Activated B cell treated with CpG ODN at 0.5 μM for 24 hours (primary cell): ENCODE results near the gene AVEN. TPM values are rescaled to one million over a fixed set of nuclear protein-coding genes. Genes with fewer than 3 reads are reported as not detected.
"Not testable (repeated sequence)": the region's sequence is repeated elsewhere in the genome, so short reads cannot be mapped to it uniquely, and the experiment has no call there.

Experiments used
- ATAC-seq: fragments of 200-7000 bp; cut with Tn5 transposase; one replicate; pipeline ENCODE4 v1.10.0; 2021; ENCODE audit warnings: low read depth, mild to moderate bottlenecking, moderate library complexity
- CTCF ChIA-PET: fragments of 350-600 bp; sonication (Branson Sonifier 250); formaldehyde crosslinking; loops from one replicate; lab custom pipeline; 2021; ENCODE audit warnings: antibody characterized with exemption; lab: Charles Lee
- POLR2A ChIA-PET: fragments of 350-600 bp; sonication (Branson Sonifier 250); formaldehyde crosslinking; loops from one replicate; lab custom pipeline; 2021; ENCODE audit warnings: antibody characterized with exemption; lab: Charles Lee
- DNase-seq: peaks from one replicate; pipeline ENCODE4 v3.0.0; 2022
- H3K27ac Mint-ChIP-seq: one replicate; pipeline ENCODE4 v1.8.0; 2020; ENCODE audit warnings: mixed read lengths
- H3K27me3 Mint-ChIP-seq: one replicate; pipeline ENCODE4 v1.8.0; 2021; ENCODE audit warnings: mixed read lengths
- H3K36me3 Mint-ChIP-seq: one replicate; pipeline ENCODE4 v1.8.0; 2021; ENCODE audit warnings: low read depth, mixed read lengths
- H3K4me1 Mint-ChIP-seq: one replicate; pipeline ENCODE4 v1.8.0; 2021; ENCODE audit warnings: mixed read lengths
- H3K4me3 Mint-ChIP-seq: one replicate; pipeline ENCODE4 v1.8.0; 2020; ENCODE audit warnings: mild to moderate bottlenecking, mixed read lengths
- H3K9me3 Mint-ChIP-seq: one replicate; pipeline ENCODE4 v1.8.0; 2020; ENCODE audit warnings: mixed read lengths
- intact Hi-C: fragments of 100-400 bp; cut with micrococcal nuclease; formaldehyde crosslinking; loops from one replicate; pipeline ENCODE4 v1.15.1; 2024
- total RNA-seq: library from RNA; stranded (reverse); gene quantifications from 2 replicates; pipeline ENCODE4 v1.2.3, GENCODE V29; 2022
- TF ChIP-seq, protein P1 (sequence below): fragments of 200-600 bp; IDR thresholded peaks from one replicate; pipeline ENCODE4 v1.8.0; 2022; ENCODE audit warnings: antibody characterized with exemption, mild to moderate bottlenecking

The AVEN gene
- total RNA-seq, 1 donor from 2014 or later, result 14.1 TPM

DNA sequence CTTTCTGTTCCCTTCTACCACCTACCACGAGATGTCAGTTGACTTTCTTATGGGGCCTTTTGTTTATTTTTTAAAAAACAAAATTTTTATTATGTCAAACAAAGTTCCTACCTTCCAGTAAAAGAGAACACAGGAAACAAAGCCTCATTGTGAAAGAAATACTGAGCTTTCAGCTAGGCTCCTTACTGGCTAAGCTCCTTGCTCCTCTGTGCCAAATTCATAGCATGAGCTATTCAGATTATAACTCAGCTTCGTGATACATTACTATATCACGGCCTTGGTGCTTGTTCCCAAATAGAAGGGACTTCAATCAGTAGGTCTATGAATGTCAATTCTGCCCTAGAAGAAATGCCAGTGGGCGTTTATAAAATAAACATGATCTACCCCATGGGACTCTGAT is 216.5 kb downstream of the AVEN start:
- Mint-ChIP-seq H3K9me3 (no peaks in the 10 kb centered on the region), H3K27me3 (peaks cover 9% of the 10 kb centered on the region), H3K36me3 (no peaks in the 10 kb centered on the region), H3K27ac (no peak overlapping the region), H3K4me3 (no peak overlapping the region), H3K4me1 (no peaks in the 10 kb centered on the region)
- DNase-seq (no peak), ATAC-seq (no peak)
- intact Hi-C loops, result no loop called here
- TF ChIP-seq, protein P1, sequence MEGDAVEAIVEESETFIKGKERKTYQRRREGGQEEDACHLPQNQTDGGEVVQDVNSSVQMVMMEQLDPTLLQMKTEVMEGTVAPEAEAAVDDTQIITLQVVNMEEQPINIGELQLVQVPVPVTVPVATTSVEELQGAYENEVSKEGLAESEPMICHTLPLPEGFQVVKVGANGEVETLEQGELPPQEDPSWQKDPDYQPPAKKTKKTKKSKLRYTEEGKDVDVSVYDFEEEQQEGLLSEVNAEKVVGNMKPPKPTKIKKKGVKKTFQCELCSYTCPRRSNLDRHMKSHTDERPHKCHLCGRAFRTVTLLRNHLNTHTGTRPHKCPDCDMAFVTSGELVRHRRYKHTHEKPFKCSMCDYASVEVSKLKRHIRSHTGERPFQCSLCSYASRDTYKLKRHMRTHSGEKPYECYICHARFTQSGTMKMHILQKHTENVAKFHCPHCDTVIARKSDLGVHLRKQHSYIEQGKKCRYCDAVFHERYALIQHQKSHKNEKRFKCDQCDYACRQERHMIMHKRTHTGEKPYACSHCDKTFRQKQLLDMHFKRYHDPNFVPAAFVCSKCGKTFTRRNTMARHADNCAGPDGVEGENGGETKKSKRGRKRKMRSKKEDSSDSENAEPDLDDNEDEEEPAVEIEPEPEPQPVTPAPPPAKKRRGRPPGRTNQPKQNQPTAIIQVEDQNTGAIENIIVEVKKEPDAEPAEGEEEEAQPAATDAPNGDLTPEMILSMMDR, result no peak
- ChIA-PET POLR2A (no interaction called here), CTCF (no interaction called here)

DNA sequence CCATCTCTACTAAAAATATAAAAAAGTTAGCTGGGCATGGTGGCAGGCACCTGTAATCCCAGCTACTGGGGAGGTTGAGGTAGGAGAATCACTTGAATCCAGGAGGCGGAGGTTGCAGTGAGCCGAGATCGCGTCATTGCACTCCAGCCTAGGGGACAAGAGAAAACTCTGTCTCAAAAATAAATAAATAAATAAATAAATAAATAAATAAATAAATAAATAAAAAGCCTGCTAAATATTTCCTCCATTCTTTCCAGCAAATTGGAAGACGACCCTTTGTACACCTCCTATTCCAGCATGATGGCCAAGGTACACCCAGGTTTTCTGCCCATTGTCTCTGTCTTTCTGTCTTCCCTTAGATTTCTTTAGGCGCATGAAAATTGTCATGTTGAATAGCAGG is 219.5 kb downstream of the AVEN start:
- H3K4me3 Mint-ChIP-seq, CTCF ChIA-PET, ATAC-seq, H3K4me1 Mint-ChIP-seq, H3K36me3 Mint-ChIP-seq, H3K9me3 Mint-ChIP-seq, H3K27me3 Mint-ChIP-seq, H3K27ac Mint-ChIP-seq, DNase-seq, intact Hi-C loops, POLR2A ChIA-PET: not testable (repeated sequence)

Other genes starting within 250 kb of the AVEN start
- not detected in 2 replicates for gene CHRM5, start 70.7 kb downstream of the AVEN start, total RNA-seq
- 29.8 and 31.9 TPM in 2 replicates for gene EMC7, start 62.7 kb upstream of the AVEN start, total RNA-seq
- 4.8 and 5.3 TPM in 2 replicates for gene PGBD4, start 62.9 kb upstream of the AVEN start, total RNA-seq
- 46.2 and 53.3 TPM in 2 replicates for gene KATNBL1, start 170.9 kb upstream of the AVEN start, total RNA-seq
- gene EMC4, start 185.8 kb upstream of the AVEN start, total RNA-seq, result 63.5 and 71.9 TPM in 2 replicates